Fibroblast of lung (primary cell): ENCODE results near the gene FZR1. TPM values are rescaled to one million over a fixed set of nuclear protein-coding genes. Genes with fewer than 3 reads are reported as not detected.

Experiments used
- DNase-seq, 2 donors: peaks; one replicate each; pipeline versions ENCODE4 v3.0.0 to v3.0.0-alpha.2; 2010; ENCODE audit warnings: low read depth in 2 of 2
- H2AFZ ChIP-seq: 2 replicates; pipeline ENCODE4 v1.5.1; 2012; ENCODE audit warnings: low read length, control low read depth, inconsistent platforms
- H3K27ac ChIP-seq: 2 replicates; pipeline ENCODE4 v1.5.1; 2011; ENCODE audit warnings: low read length, control low read depth; ENCODE audit not compliant: insufficient read depth
- H3K27me3 ChIP-seq: 2 replicates; pipeline ENCODE4 v1.5.1; 2011; ENCODE audit warnings: mild to moderate bottlenecking, low read length; ENCODE audit not compliant: control insufficient read depth, insufficient read depth
- H3K36me3 ChIP-seq: 2 replicates; pipeline ENCODE4 v1.5.1; 2011; ENCODE audit warnings: low read length; ENCODE audit not compliant: control insufficient read depth, insufficient read depth
- H3K4me1 ChIP-seq: 2 replicates; pipeline ENCODE4 v1.5.1; 2011; ENCODE audit warnings: low read length; ENCODE audit not compliant: control insufficient read depth, insufficient read depth; ENCODE audit errors: extremely low read depth
- H3K4me2 ChIP-seq: 2 replicates; pipeline ENCODE4 v1.5.1; 2011; ENCODE audit warnings: low read length, control low read depth; ENCODE audit not compliant: insufficient read depth; ENCODE audit errors: extremely low read depth
- H3K4me3 ChIP-seq, 4 experiments: fragments of 200-600 bp in 1 of 4; sonication (generic) in 1 of 4; replicated peaks in 1 of 4; 2 replicates each; pipeline ENCODE4 v1.5.1; 2011 to 2016; ENCODE audit warnings: low read length in 4 of 4, low read depth in 3 of 4, mild to moderate bottlenecking in 3 of 4, control low read depth in 2 of 4, inconsistent platforms in 1 of 4, mixed read lengths in 1 of 4; ENCODE audit not compliant: insufficient read depth in 1 of 4; ENCODE audit errors: control extremely low read depth in 1 of 4
- H3K79me2 ChIP-seq: 2 replicates; pipeline ENCODE4 v1.5.1; 2012; ENCODE audit warnings: mild to moderate bottlenecking, low read length, inconsistent platforms; ENCODE audit not compliant: control insufficient read depth, insufficient read depth
- H3K9ac ChIP-seq: 2 replicates; pipeline ENCODE4 v1.5.1; 2011; ENCODE audit warnings: mild to moderate bottlenecking, low read length, control low read depth; ENCODE audit not compliant: insufficient read depth
- H3K9me3 ChIP-seq: 2 replicates; pipeline ENCODE4 v1.5.1; 2012; ENCODE audit warnings: low read depth, low read length; ENCODE audit not compliant: control insufficient read depth, insufficient read depth
- H4K20me1 ChIP-seq: 2 replicates; pipeline ENCODE4 v1.5.1; 2011; ENCODE audit warnings: low read length; ENCODE audit not compliant: control insufficient read depth, insufficient read depth; ENCODE audit errors: extremely low read depth
- CTCF ChIP-seq, 2 donors: IDR thresholded peaks in 1 of 2; conservative IDR thresholded peaks in 1 of 2; 1 replicate in 1 of 2; 2 replicates in 1 of 2; pipeline ENCODE4 v1.5.1; 2011 to 2012; ENCODE audit warnings: low read length in 2 of 2, control low read depth in 1 of 2, inconsistent platforms in 1 of 2, low read depth in 1 of 2, mild to moderate bottlenecking in 1 of 2
- EZH2 ChIP-seq: IDR thresholded peaks from 2 replicates; pipeline ENCODE4 v1.5.1; 2012; ENCODE audit warnings: low read length, control low read depth, mild to moderate bottlenecking; ENCODE audit errors: missing control alignments
- polyA plus RNA-seq, 2 donors: library from polyadenylated mRNA; depleted of rRNA in 1 of 2; stranded (reverse) in 1 of 2; unstranded in 1 of 2; fragments of >200 nt; gene quantifications; 2 replicates each; pipeline ENCODE4 v1.2.1, GENCODE V29; 2011 to 2012; ENCODE audit warnings: missing spikeins in 1 of 2
- total RNA-seq: library from RNA; depleted of rRNA; stranded (reverse); fragments of >200 nt; gene quantifications from 2 replicates; pipeline ENCODE4 v1.2.1, GENCODE V29; 2014

The FZR1 gene
- total and polyA plus RNA-seq, 2 donors (not counting 1 experiment from before 2014, with no cell fraction given): 15.0 to 38.0 TPM

- Histone ChIP-seq H3K79me2 (peaks cover 32% of the 10 kb centered on the region), H3K4me2 (no peak overlapping the region), H3K4me1 (no peaks in the 10 kb centered on the region), H3K9me3 (no peaks in the 10 kb centered on the region), H3K27ac (no peak overlapping the region), H3K4me3 (no peak overlapping the region), H2AFZ (no peak overlapping the region), H3K36me3 (peaks cover 34% of the 10 kb centered on the region), H3K27me3 (no peaks in the 10 kb centered on the region), H3K9ac (no peak overlapping the region), H4K20me1 (no peaks in the 10 kb centered on the region)
- DNase-seq: no peak
- no peak for TF ChIP-seq CTCF (conservative IDR thresholded peaks at IDR 0.05 in 1 of 2, IDR thresholded peaks at IDR 0.05 in 1 of 2; ENCODE audit: low read depth in 1 of 2, low read length in 2 of 2)
- TF ChIP-seq EZH2: no peak
Observed at GRCh38 chr19:3524078-3524842, 18.1 kb downstream of the FZR1 start.

- Histone ChIP-seq H3K36me3 (peaks cover 33% of the 10 kb centered on the region), H3K79me2 (peaks cover 25% of the 10 kb centered on the region), H4K20me1 (no peaks in the 10 kb centered on the region)
Observed at GRCh38 chr19:3524904-3525451, 18.9 kb downstream of the FZR1 start.

More at GRCh38 chr19:3524904-3525451, 18.9 kb downstream of the FZR1 start:
- Histone ChIP-seq H3K27ac (no peak overlapping the region), H3K9ac (no peak overlapping the region), H3K27me3 (no peaks in the 10 kb centered on the region), H3K9me3 (no peaks in the 10 kb centered on the region), H3K4me1 (no peaks in the 10 kb centered on the region), H3K4me3 (no peak overlapping the region), H2AFZ (no peak overlapping the region), H3K4me2 (no peak overlapping the region)
- no peak for DNase-seq
- no peak for TF ChIP-seq CTCF (conservative IDR thresholded peaks at IDR 0.05 in 1 of 2, IDR thresholded peaks at IDR 0.05 in 1 of 2; ENCODE audit: low read depth in 1 of 2, low read length in 2 of 2)
- TF ChIP-seq EZH2: no peak
